ENCODE results near the gene SLC44A1. TPM values are rescaled to one million over a fixed set of nuclear protein-coding genes. Genes with fewer than 3 reads are reported as not detected.

The SLC44A1 gene
- total RNA-seq, 2 experiments from 2014 or later: 26.6 to 71.6 TPM

- H3K4me3 ChIP-seq (ENCODE audit: low read depth, low read length, poor library complexity, severe bottlenecking): no peak overlapping the region
- intact Hi-C loops (cut with micrococcal nuclease; ENCODE audit: unreplicated experiment): loop anchor here (1.0 to 5.0 kb wide), 2 partner anchors 293 to 456 kb away; no protein-coding TSS in a partner anchor
- H3K36me3 ChIP-seq (ENCODE audit: insufficient read depth, low read length): no peaks in the 10 kb centered on the region
- POLR2A ChIA-PET: interaction anchor here (0.6 to 0.8 kb wide), 2 partner anchors 604 to 1052 kb away, joined by 3 to 4 read pairs; no protein-coding TSS in a partner anchor
- H3K9me2 ChIP-seq (ENCODE audit: insufficient read depth, low read length): no peaks in the 10 kb centered on the region
- H3K79me2 ChIP-seq (ENCODE audit: insufficient read depth, low read depth, low read length): no peaks in the 10 kb centered on the region
- H3K4me2 ChIP-seq (ENCODE audit: low read length): no peak overlapping the region
- no peak overlapping the region for H2AFZ ChIP-seq (ENCODE audit: low read length)
- CTCF ChIA-PET (ENCODE audit: unreplicated experiment): no interaction called here
- H4K20me1 ChIP-seq (ENCODE audit: insufficient read depth, low read length): no peaks in the 10 kb centered on the region
- H3K27ac ChIP-seq (ENCODE audit: low read depth, low read length, poor library complexity, severe bottlenecking): no peak overlapping the region
- no TSS peak for BruUV-seq (replicated peaks)
- no peaks in the 10 kb centered on the region for H3K9me3 ChIP-seq (ENCODE audit: low read length)
- TF ChIP-seq, protein P1, sequence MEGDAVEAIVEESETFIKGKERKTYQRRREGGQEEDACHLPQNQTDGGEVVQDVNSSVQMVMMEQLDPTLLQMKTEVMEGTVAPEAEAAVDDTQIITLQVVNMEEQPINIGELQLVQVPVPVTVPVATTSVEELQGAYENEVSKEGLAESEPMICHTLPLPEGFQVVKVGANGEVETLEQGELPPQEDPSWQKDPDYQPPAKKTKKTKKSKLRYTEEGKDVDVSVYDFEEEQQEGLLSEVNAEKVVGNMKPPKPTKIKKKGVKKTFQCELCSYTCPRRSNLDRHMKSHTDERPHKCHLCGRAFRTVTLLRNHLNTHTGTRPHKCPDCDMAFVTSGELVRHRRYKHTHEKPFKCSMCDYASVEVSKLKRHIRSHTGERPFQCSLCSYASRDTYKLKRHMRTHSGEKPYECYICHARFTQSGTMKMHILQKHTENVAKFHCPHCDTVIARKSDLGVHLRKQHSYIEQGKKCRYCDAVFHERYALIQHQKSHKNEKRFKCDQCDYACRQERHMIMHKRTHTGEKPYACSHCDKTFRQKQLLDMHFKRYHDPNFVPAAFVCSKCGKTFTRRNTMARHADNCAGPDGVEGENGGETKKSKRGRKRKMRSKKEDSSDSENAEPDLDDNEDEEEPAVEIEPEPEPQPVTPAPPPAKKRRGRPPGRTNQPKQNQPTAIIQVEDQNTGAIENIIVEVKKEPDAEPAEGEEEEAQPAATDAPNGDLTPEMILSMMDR (conservative IDR thresholded peaks at IDR 0.05; ENCODE audit: low read length): no peak
- TF ChIP-seq EZH2phosphoT487 (IDR thresholded peaks at IDR 0.05; ENCODE audit: borderline replicate concordance, low read depth, low read length): no peak
- H3K4me1 ChIP-seq (ENCODE audit: insufficient read depth, low read length, poor library complexity, severe bottlenecking): no peaks in the 10 kb centered on the region
- DNase-seq (ENCODE audit: low spot score): no peak
Observed at GRCh38 chr9:105426657-105427056, 182.2 kb downstream of the SLC44A1 start.

DNA sequence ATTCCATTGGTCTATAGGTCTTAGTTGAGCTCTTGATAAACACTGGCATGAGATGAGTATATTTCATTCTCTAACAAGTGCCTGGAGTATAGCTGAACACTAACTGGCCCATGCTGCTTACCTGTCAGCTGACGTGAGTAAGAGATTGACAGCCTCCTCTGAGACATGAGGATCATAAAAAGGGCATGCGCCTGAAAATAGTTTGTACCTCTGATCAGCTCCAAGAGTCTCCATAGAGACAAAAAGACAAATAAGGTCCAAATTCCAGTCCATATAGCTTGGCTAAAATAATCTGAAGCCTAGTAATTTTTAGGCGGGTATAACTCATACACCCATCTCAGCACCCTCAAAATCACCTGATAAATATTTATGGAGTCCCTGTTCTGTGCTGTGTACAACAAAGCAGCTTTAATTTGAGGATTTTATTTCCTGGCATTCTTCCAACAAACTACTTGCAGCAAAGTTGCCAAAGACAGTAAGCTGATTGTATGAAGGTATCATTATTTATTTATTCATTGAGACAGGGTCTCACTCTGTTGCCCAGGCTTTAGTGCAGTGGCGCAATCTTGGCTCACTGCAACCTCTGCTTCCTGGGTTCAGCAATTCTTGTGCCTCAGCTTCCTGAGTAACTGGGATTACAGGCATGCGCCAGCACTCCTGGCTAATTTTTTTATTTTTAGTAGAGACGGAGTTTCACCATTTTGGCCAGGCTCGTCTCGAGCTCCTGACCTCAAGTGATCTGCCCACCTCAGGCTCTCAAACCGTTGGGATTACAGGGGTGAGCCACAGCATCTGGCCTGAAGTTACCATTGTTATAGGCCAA, 187.2 kb downstream of the SLC44A1 start:
- no peak for TF ChIP-seq EZH2phosphoT487 (IDR thresholded peaks at IDR 0.05; ENCODE audit: borderline replicate concordance, low read depth, low read length)
- TF ChIP-seq, protein P1 (conservative IDR thresholded peaks at IDR 0.05; ENCODE audit: low read length): no peak
- Histone ChIP-seq H3K4me3 (ENCODE audit: low read depth, low read length, poor library complexity, severe bottlenecking) (no peak overlapping the region), H3K9me3 (ENCODE audit: low read length) (no peaks in the 10 kb centered on the region), H3K27ac (ENCODE audit: low read depth, low read length, poor library complexity, severe bottlenecking) (no peak overlapping the region), H2AFZ (ENCODE audit: low read length) (no peak overlapping the region), H3K79me2 (ENCODE audit: insufficient read depth, low read depth, low read length) (no peaks in the 10 kb centered on the region), H3K9me2 (ENCODE audit: insufficient read depth, low read length) (no peaks in the 10 kb centered on the region), H3K36me3 (ENCODE audit: insufficient read depth, low read length) (no peaks in the 10 kb centered on the region), H3K4me2 (ENCODE audit: low read length) (no peak overlapping the region), H4K20me1 (ENCODE audit: insufficient read depth, low read length) (no peaks in the 10 kb centered on the region), H3K4me1 (ENCODE audit: insufficient read depth, low read length, poor library complexity, severe bottlenecking) (no peaks in the 10 kb centered on the region)
- POLR2A ChIA-PET: interaction anchor here (0.6 to 2.4 kb wide), 4 partner anchors 9 to 223 kb away, joined by 3 to 12 read pairs (median 4); no protein-coding TSS in a partner anchor
- no peak for DNase-seq (ENCODE audit: low spot score)
- intact Hi-C loops (cut with micrococcal nuclease; ENCODE audit: unreplicated experiment): no loop called here
- CTCF ChIA-PET (ENCODE audit: unreplicated experiment): no interaction called here
- BruUV-seq (replicated peaks): no TSS peak

Measured in OCI-LY7 (cell line).